ENCODE results near the gene NNAT. TPM values are rescaled to one million over a fixed set of nuclear protein-coding genes. Genes with fewer than 3 reads are reported as not detected.
"Not testable (repeated sequence)": the region's sequence is repeated elsewhere in the genome, so short reads cannot be mapped to it uniquely, and the experiment has no call there.

The NNAT gene
- total and polyA plus RNA-seq, 4 donors, result 0.98 to 20.6 (median 8.2) TPM

DNA sequence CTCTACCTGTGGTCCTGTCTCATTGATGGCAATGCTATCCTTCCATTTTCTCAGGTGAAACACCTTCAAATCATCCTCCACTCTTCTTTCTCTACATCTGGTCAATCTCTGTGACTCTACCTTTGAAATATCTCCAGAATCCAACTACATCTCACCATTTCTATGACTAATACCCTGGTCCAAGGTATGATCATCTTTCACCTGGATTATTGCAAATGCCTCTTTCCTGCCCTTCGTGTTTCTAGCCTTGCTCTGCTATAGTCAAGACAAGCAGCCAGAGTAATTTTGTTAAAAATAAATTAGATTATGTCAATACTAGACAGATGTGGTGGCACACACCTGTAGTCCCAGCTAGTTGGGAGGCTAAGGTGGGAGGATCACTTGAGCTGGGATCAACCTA is 24.5 kb downstream of the NNAT start:
- Histone ChIP-seq H3K27ac (ENCODE audit: low read depth in 1 of 2, low read length in 1 of 2) (no peak overlapping the region), H3K9me3 (ENCODE audit: control insufficient read depth in 4 of 4, insufficient read depth in 3 of 4, low read length in 3 of 4) (no peaks in the 10 kb centered on the region), H3K4me3 (no peak overlapping the region), H3K27me3 (ENCODE audit: control insufficient read depth in 3 of 3, insufficient read depth in 3 of 3, low read length in 2 of 3) (no peaks in the 10 kb centered on the region), H3K36me3 (ENCODE audit: control insufficient read depth in 4 of 4, insufficient read depth in 4 of 4, low read length in 4 of 4) (no peaks in the 10 kb centered on the region), H3K9ac (ENCODE audit: insufficient read depth in 1 of 2, low read length in 2 of 2) (no peak overlapping the region), H3K4me1 (ENCODE audit: control insufficient read depth in 5 of 5, insufficient read depth in 5 of 5, low read length in 5 of 5) (no peaks in the 10 kb centered on the region)
- DNase-seq (no peak), ATAC-seq (ENCODE audit: insufficient read depth, low FRiP score) (no peak)
- WGBS, 2 donors, result 81 to 86% methylated on average over 1 of the region's 1 CpG
- TF ChIP-seq, protein P1, sequence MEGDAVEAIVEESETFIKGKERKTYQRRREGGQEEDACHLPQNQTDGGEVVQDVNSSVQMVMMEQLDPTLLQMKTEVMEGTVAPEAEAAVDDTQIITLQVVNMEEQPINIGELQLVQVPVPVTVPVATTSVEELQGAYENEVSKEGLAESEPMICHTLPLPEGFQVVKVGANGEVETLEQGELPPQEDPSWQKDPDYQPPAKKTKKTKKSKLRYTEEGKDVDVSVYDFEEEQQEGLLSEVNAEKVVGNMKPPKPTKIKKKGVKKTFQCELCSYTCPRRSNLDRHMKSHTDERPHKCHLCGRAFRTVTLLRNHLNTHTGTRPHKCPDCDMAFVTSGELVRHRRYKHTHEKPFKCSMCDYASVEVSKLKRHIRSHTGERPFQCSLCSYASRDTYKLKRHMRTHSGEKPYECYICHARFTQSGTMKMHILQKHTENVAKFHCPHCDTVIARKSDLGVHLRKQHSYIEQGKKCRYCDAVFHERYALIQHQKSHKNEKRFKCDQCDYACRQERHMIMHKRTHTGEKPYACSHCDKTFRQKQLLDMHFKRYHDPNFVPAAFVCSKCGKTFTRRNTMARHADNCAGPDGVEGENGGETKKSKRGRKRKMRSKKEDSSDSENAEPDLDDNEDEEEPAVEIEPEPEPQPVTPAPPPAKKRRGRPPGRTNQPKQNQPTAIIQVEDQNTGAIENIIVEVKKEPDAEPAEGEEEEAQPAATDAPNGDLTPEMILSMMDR (IDR thresholded peaks at IDR 0.05; ENCODE audit: control extremely low read depth, extremely low read depth), result no peak

DNA sequence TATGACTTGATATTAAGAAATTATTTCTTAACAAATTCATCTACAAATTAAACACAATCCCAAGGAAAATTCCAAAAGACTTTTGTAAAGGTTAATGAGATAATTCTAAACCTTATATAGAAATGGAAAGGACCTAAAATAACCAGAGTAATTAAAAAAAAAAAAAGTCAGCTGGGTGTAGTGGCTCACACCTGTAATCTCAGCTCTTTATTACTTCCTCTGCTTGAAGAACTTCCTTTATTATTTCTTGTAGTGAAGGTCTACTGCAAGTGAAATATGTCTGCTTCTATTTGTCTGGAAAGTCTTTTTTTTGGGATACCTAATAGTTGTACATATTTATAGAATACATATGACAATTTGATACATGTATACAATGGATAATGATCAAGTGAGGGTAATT is 26.9 kb downstream of the NNAT start:
- no peak for ATAC-seq (ENCODE audit: insufficient read depth, low FRiP score)
- no peaks in the 10 kb centered on the region for H3K9me3 ChIP-seq (ENCODE audit: control insufficient read depth in 4 of 4, insufficient read depth in 3 of 4, low read length in 3 of 4)
- TF ChIP-seq, protein P1 (IDR thresholded peaks at IDR 0.05; ENCODE audit: control extremely low read depth, extremely low read depth), result no peak

DNA sequence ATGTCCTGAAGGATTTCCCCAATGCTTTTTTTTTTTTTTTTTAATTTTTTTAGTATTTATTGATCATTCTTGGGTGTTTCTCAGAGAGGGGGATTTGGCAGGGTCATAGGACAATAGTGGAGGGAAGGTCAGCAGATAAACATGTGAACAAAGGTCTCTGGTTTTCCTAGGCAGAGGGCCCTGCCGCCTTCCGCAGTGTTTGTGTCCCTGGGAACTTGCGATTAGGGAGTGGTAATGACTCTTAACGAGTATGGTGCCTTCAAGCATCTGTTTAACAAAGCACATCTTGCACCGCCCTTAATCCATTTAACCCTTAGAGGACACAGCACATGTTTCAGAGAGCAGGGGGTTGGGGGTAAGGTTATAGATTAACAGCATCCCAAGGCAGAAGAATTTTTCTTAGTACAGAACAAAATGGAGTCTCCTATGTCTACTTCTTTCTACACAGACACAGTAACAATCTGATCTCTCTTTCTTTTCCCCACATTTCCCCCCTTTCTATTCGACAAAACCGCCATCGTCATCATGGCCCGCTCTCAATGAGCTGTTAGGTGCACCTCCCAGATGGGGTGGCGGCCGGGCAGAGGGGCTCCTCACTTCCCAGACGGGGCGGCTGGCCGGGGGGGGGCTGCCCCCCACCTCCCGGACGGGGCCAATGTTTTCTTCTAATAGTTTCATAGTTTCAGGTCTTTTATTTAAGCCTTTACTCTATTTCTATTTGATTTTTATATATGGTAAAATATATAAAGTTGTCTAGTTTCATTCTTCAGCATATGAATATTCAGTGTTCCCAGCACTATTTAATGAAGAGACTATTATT is 29.3 kb downstream of the NNAT start:
- H3K4me1 ChIP-seq (ENCODE audit: control insufficient read depth in 5 of 5, insufficient read depth in 5 of 5, low read length in 5 of 5); H3K9ac ChIP-seq (ENCODE audit: insufficient read depth in 1 of 2, low read length in 2 of 2); ATAC-seq (ENCODE audit: insufficient read depth, low FRiP score); H3K36me3 ChIP-seq (ENCODE audit: control insufficient read depth in 4 of 4, insufficient read depth in 4 of 4, low read length in 4 of 4); H3K4me3 ChIP-seq; H3K9me3 ChIP-seq (ENCODE audit: control insufficient read depth in 4 of 4, insufficient read depth in 3 of 4, low read length in 3 of 4); H3K27ac ChIP-seq (ENCODE audit: low read depth in 1 of 2, low read length in 1 of 2); DNase-seq; H3K27me3 ChIP-seq (ENCODE audit: control insufficient read depth in 3 of 3, insufficient read depth in 3 of 3, low read length in 2 of 3): not testable (repeated sequence)
- WGBS, 2 donors, result 65 to 69% methylated on average over 16 of the region's 16 CpGs

More for the DNA sequence above, 26.9 kb downstream of the NNAT start:
- Histone ChIP-seq H3K27me3 (ENCODE audit: control insufficient read depth in 3 of 3, insufficient read depth in 3 of 3, low read length in 2 of 3) (no peaks in the 10 kb centered on the region), H3K36me3 (ENCODE audit: control insufficient read depth in 4 of 4, insufficient read depth in 4 of 4, low read length in 4 of 4) (no peaks in the 10 kb centered on the region), H3K4me1 (ENCODE audit: control insufficient read depth in 5 of 5, insufficient read depth in 5 of 5, low read length in 5 of 5) (no peaks in the 10 kb centered on the region), H3K9ac (ENCODE audit: insufficient read depth in 1 of 2, low read length in 2 of 2) (no peak overlapping the region), H3K4me3 (no peak overlapping the region), H3K27ac (ENCODE audit: low read depth in 1 of 2, low read length in 1 of 2) (no peak overlapping the region)
- DNase-seq, result no peak

DNA sequence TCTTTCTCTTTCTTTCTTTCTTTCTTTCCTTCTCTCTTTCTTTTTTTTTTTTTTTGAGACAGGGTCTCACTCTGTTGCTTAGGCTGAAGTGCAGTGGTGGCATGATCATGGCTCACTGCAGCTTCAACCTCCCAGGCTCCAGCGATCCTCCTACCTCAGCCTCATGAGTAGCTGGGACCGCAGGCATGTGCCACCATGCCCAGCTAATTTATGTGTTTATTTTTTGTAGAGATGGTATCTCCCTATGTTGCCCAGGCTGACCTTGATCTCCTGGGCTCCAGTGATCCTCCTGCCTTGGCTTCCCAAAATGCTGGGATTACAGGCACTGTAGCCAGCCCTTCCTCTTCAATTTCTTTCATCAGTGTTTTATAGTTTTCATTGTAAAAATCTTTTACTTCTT is 30.6 kb downstream of the NNAT start:
- DNase-seq; H3K36me3 ChIP-seq (ENCODE audit: control insufficient read depth in 4 of 4, insufficient read depth in 4 of 4, low read length in 4 of 4); H3K4me1 ChIP-seq (ENCODE audit: control insufficient read depth in 5 of 5, insufficient read depth in 5 of 5, low read length in 5 of 5); H3K4me3 ChIP-seq; H3K27me3 ChIP-seq (ENCODE audit: control insufficient read depth in 3 of 3, insufficient read depth in 3 of 3, low read length in 2 of 3); ATAC-seq (ENCODE audit: insufficient read depth, low FRiP score); H3K27ac ChIP-seq (ENCODE audit: low read depth in 1 of 2, low read length in 1 of 2); H3K9me3 ChIP-seq (ENCODE audit: control insufficient read depth in 4 of 4, insufficient read depth in 3 of 4, low read length in 3 of 4); H3K9ac ChIP-seq (ENCODE audit: insufficient read depth in 1 of 2, low read length in 2 of 2): not testable (repeated sequence)
- 83 to 85% methylated on average over 2 of the region's 2 CpGs for WGBS, 2 donors

Data from lung (tissue), 12 donors.